Cardiac fibroblast (primary cell): ENCODE data around the gene OR8B2.

ENCODE experiments used
- DNase-seq, 2 donors: peaks; one replicate each; pipeline versions ENCODE4 v3.0.0 to v3.0.0-alpha.2; 2010; ENCODE audit warnings: low read depth in 2 of 2
- H3K4me3 ChIP-seq, 2 donors: replicated peaks in 1 of 2; 1 replicate in 1 of 2; 2 replicates in 1 of 2; pipeline ENCODE4 v1.5.1; 2011; ENCODE audit warnings: low read depth in 2 of 2, low read length in 2 of 2, mild to moderate bottlenecking in 2 of 2, moderate library complexity in 1 of 2
- TF ChIP-seq, protein P1 (sequence below): IDR thresholded peaks from one replicate; pipeline ENCODE4 v1.5.1; 2011; ENCODE audit warnings: low read depth, mild to moderate bottlenecking, low read length, inconsistent platforms

The OR8B2 gene, protein sequence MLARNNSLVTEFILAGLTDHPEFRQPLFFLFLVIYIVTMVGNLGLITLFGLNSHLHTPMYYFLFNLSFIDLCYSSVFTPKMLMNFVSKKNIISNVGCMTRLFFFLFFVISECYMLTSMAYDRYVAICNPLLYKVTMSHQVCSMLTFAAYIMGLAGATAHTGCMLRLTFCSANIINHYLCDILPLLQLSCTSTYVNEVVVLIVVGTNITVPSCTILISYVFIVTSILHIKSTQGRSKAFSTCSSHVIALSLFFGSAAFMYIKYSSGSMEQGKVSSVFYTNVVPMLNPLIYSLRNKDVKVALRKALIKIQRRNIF

DNA sequence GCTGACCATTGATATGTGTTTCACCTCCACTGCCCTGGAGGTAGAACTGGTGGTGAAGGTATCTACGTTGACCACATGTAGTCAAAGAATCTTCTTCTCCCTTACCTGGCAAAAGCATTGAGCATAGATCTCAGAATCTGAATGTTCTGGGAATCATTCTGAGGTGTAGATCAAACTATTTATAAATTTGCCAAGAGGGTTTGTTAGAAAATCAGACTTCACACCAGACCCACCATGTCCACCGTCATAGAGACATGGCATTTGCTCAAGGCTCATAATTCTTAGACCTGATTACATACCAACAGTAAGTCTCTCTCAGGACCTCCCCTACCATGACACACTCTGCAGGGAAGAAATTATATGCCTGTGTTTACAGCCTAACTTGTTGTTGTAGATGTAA lies at the start of gene OR8B2:
Gene OR8B2 (minus strand): TSS at position 101 of the 400 bp plus-strand sequence. CDS start 1,156 bp downstream, outside the sequence.
- DNase-seq = no peak
- no peak within 1 kb of the TSS for H3K4me3 ChIP-seq
- TF ChIP-seq, protein P1, sequence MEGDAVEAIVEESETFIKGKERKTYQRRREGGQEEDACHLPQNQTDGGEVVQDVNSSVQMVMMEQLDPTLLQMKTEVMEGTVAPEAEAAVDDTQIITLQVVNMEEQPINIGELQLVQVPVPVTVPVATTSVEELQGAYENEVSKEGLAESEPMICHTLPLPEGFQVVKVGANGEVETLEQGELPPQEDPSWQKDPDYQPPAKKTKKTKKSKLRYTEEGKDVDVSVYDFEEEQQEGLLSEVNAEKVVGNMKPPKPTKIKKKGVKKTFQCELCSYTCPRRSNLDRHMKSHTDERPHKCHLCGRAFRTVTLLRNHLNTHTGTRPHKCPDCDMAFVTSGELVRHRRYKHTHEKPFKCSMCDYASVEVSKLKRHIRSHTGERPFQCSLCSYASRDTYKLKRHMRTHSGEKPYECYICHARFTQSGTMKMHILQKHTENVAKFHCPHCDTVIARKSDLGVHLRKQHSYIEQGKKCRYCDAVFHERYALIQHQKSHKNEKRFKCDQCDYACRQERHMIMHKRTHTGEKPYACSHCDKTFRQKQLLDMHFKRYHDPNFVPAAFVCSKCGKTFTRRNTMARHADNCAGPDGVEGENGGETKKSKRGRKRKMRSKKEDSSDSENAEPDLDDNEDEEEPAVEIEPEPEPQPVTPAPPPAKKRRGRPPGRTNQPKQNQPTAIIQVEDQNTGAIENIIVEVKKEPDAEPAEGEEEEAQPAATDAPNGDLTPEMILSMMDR = no peak

DNA sequence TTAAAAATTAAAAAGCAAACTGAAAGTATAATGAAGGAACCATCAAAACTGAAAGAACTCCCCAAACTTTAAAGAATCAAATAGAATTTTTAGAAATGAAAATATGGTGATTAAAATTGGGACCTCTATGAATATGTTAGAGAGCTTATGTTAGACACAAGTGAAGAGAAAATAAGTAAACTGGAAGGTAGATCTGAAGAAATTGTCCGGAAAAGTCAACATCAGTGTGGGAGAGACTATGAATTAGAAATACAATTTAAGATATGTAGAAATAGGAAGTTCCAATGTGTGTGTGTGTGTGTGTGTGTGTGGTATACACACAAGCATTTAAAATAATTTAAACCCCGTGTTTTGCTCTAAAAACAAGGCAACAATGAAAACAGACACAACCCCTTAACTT lies 45.3 kb upstream of the OR8B2 start:
- H3K4me3 ChIP-seq = no peak overlapping the region
- DNase-seq = no peak
- TF ChIP-seq, protein P1 = no peak

DNA sequence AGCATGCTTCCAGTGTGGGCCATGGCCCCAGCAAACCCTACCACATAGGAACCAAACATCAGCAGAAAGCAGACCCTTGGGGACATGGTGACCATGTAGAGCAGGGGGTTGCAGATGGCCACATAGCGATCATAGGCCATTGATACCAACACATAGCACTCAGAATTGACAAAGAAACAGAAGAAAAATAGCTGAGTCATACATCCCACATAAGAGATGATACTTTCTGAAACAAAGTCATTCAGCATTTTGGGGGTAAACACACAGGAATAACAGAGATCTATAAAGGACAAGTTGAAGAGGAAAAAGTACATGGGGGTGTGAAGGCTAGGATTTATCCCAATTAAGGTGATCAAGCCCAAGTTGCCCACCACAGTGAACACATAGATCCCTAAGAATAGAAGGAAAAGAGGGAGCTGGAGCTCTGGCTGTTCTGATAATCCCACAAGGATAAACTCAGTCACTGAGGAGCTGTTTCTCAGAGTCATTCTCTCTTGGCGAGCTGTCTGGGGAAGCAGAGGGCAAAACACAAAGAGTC lies 40.2 kb upstream of the OR8B2 start, which contains the start of gene OR8B4:
Gene OR8B4 (minus strand): TSS at position 488 of the 538 bp plus-strand sequence. CDS start 0 bp downstream, at position 488.
- DNase-seq = no peak
- TF ChIP-seq, protein P1 = no peak
- no peak within 1 kb of the TSS for H3K4me3 ChIP-seq

DNA sequence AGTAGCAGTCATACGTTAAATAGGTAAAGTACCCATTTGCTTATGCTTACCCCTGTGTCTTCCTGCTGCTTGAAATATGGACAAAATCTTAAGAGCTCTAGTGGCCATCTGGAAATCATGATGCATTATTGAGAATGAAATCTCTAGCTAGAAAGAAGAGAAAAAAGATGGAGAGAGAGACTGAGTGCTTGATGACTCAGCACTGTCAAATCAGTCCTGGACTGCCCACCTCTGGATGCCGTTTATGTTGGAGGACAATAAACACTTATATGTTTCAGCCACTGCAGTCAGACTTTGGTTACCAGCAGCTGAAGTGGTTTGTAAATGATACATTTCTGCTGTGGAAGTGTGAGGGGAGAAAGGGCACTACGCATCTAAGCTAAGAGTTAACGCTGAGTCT lies 36.7 kb upstream of the OR8B2 start:
- no peak for DNase-seq
- TF ChIP-seq, protein P1 = no peak
- no peak overlapping the region for H3K4me3 ChIP-seq

DNA sequence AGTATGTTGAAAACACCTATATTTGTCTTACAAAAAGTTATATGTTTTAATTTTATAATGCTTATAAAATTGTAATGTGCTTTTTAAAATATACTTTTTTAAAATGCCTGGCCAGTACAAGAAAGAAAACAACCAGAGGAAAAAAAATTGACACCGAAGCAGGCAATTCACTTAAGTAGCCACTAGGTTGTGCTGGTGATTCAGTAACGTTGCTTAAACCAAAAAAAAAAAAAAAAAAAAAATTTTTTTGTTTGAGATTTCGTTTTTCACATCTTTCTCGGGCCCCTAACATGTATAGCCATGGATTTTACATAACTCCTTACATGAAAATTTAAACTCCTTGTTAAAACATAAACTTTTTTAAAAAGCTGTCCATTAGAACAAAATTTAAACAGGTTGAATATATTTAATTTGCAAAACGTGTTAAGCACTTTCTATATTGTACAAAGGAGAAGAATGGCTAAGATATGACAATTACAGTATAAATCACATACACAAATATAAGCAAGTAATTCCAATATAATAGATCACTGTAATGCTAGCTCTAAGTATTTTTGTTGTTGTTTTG lies 31.1 kb upstream of the OR8B2 start:
- DNase-seq = peak; percentile 74 to 80
- H3K4me3 ChIP-seq = no peak overlapping the region
- TF ChIP-seq, protein P1 = peak; percentile 71

DNA sequence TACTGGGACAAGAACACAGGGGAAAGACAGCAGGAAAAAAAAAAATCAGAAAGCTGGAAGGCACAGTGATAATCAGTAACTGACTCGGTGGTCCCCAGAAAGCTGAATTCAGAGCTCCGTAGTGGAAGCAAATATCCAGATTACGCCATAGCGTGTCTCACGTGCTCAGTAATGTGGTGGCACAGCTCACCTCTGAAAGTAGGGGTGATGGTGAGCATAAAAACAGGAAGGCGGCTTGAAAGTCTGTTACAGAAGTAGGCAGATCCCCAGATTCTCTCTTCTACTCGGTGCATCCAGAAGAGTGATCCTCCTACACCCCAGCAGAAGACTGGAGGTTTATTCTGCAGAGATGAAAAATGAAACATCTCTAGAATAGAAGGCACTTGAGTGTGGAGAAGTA lies 25.6 kb upstream of the OR8B2 start:
- TF ChIP-seq, protein P1 = no peak
- DNase-seq = no peak
- H3K4me3 ChIP-seq = no peak overlapping the region
